ENCODE measurements around the gene AHRR. TPM values are rescaled to one million over a fixed set of nuclear protein-coding genes. Genes with fewer than 3 reads are reported as not detected.
"Not testable (repeated sequence)": the region's sequence is repeated elsewhere in the genome, so short reads cannot be mapped to it uniquely, and the experiment has no call there.

AHRR gene
- total RNA-seq, 4 donors from 2014 or later = 1.3 to 8.8 (median 1.5) TPM

DNA sequence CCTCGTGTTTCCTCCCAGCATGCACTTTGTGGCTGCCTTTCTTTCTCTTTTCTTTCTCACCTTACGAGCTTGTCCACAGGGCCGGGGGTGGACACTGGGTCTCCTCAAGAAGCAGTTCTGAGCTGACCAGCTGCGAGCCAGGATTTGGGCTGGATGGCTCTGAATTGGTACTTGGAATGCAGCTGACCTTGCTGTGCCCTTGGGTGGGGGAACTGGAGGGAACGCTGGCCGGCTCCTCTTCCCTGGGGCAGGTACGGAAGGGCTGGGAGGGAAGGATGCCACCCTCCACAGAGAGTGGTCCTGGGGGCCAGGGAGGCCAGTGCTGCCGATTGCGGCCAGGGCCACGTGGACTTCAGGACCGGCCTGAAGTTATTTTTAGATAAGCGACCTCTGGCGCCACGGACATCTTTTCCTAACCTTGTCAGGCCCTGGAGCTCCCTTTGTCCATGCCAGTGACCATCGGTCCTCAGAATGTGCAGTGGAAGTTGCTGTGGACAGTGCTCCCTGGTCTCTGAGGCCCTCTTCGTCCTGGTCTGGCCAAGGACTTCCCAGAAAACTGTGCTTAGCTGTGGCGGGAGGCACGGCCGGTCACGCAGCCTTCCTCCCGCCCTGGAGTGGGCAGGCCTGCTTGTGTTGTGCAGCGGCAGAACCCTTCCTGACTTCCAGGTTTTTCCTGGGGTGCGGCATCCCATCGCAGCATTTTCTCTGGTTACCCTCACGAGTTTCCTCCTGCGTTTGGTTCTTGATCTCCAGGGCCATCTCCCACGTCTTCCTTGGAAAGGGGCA, 13.5 kb upstream of the AHRR start:
- WGBS, 2 donors (ENCODE audit: low coverage in 1 of 2) = 91 to 95% methylated on average over 8 to 27 of the region's 27 CpGs
- Histone ChIP-seq H3K4me1 (peaks cover 0 to under 1% (median 0%) of the 10 kb centered on the region in 4 donors), H3K36me3 (peaks cover 0 to 7% (median 0%) of the 10 kb centered on the region in 4 donors), H3K9me3 (no peaks in the 10 kb centered on the region), H3K27me3 (no peaks in the 10 kb centered on the region), H3K27ac (no peak overlapping the region), H3K4me3 (no peak overlapping the region)
- in situ Hi-C loops (cut with MboI; ENCODE audit: low pct_ligation_motif_present in 1 of 4, low pct_unique_long_range_greater_than_20kb in 1 of 4, low sequenced_read_pairs in 3 of 4) (no loop called here), intact Hi-C loops (cut with DNase I; ENCODE audit: low total_unique reads) (no loop called here)
- TF ChIP-seq EP300 (IDR thresholded peaks at IDR 0.05; ENCODE audit: low read depth) = no peak
- TF ChIP-seq, protein P1, sequence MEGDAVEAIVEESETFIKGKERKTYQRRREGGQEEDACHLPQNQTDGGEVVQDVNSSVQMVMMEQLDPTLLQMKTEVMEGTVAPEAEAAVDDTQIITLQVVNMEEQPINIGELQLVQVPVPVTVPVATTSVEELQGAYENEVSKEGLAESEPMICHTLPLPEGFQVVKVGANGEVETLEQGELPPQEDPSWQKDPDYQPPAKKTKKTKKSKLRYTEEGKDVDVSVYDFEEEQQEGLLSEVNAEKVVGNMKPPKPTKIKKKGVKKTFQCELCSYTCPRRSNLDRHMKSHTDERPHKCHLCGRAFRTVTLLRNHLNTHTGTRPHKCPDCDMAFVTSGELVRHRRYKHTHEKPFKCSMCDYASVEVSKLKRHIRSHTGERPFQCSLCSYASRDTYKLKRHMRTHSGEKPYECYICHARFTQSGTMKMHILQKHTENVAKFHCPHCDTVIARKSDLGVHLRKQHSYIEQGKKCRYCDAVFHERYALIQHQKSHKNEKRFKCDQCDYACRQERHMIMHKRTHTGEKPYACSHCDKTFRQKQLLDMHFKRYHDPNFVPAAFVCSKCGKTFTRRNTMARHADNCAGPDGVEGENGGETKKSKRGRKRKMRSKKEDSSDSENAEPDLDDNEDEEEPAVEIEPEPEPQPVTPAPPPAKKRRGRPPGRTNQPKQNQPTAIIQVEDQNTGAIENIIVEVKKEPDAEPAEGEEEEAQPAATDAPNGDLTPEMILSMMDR (IDR thresholded peaks at IDR 0.05) = no peak
- TF ChIP-seq POLR2AphosphoS5 (IDR thresholded peaks at IDR 0.05) = no peak
- no peak for TF ChIP-seq POLR2A (IDR thresholded peaks at IDR 0.05)
- DNase-seq = no peak

- no peak for DNase-seq
- peaks cover 0 to 12% (median 0%) of the 10 kb centered on the region in 4 donors for H3K36me3 ChIP-seq
Observed at GRCh38 chr5:308672-309271, 12.7 kb upstream of the AHRR start.

DNA sequence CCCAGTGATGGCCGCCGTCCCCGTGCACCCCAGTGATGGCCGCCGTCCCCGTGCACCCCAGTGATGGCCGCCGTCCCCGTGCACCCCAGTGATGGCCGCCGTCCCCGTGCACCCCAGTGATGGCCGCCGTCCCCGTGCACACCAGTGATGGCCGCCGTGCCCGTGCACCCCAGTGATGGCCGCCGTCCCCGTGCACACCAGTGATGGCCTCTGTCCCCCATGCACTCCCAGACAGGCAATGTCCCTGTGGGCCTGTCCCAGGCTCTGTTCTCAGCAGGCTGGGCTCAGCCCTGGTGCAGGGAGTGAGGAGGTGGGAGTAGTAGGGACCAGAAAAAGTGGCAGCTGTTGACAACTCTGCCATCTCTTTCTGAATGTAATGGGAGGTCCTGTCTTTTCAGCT, 11.7 kb upstream of the AHRR start:
- H3K27ac ChIP-seq; DNase-seq; H3K4me1 ChIP-seq; H3K4me3 ChIP-seq; intact Hi-C loops (cut with DNase I; ENCODE audit: low total_unique reads); in situ Hi-C loops (cut with MboI; ENCODE audit: low pct_ligation_motif_present in 1 of 4, low pct_unique_long_range_greater_than_20kb in 1 of 4, low sequenced_read_pairs in 3 of 4); H3K9me3 ChIP-seq; H3K27me3 ChIP-seq: not testable (repeated sequence)
- H3K36me3 ChIP-seq = peaks cover 0 to 18% (median 3%) of the 10 kb centered on the region in 4 donors
- WGBS, 2 donors (ENCODE audit: low coverage in 1 of 2) = 98% methylated on average over 7 of the region's 21 CpGs; no CpG with 5 or more reads in 1 of the 2 donors

More at GRCh38 chr5:308672-309271, 12.7 kb upstream of the AHRR start:
- H3K4me1 ChIP-seq = no peaks in the 10 kb centered on the region
- no peaks in the 10 kb centered on the region for H3K9me3 ChIP-seq
- H3K27me3 ChIP-seq = no peaks in the 10 kb centered on the region
- H3K27ac ChIP-seq = no peak overlapping the region
- no peak overlapping the region for H3K4me3 ChIP-seq
- WGBS, 2 donors (ENCODE audit: low coverage in 1 of 2) = 80 to 84% methylated on average over 4 to 18 of the region's 18 CpGs
- intact Hi-C loops (cut with DNase I; ENCODE audit: low total_unique reads) (no loop called here), in situ Hi-C loops (cut with MboI; ENCODE audit: low pct_ligation_motif_present in 1 of 4, low pct_unique_long_range_greater_than_20kb in 1 of 4, low sequenced_read_pairs in 3 of 4) (no loop called here)
- TF ChIP-seq POLR2A (IDR thresholded peaks at IDR 0.05) (no peak), EP300 (IDR thresholded peaks at IDR 0.05; ENCODE audit: low read depth) (no peak)
- TF ChIP-seq, protein P1 (IDR thresholded peaks at IDR 0.05) = peak in 1 of 5 experiments; percentile 6

DNA sequence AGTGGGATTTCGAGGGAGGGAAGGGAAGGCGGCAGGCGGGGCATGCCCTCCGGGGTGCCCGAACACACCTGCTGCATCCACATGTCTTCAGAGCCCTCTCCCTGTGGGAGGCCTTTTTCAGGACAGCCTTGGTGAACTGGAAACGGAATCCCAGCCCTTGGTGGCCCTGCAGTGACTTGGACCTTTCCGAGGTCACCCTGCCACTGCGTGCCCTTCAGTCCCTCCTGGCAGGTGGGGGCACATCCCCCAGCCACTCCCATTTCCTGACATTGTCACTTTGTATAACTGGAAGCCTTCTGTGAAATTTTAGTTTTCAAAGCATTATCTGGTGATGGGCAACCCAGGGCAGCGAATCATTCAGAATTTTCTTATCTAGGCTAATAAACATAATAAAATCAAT, 11.0 kb upstream of the AHRR start:
- intact Hi-C loops (cut with DNase I; ENCODE audit: low total_unique reads) = no loop called here
- H3K27ac ChIP-seq = no peak overlapping the region

More for the DNA sequence above, 11.0 kb upstream of the AHRR start:
- H3K9me3 ChIP-seq = no peaks in the 10 kb centered on the region
- no peaks in the 10 kb centered on the region for H3K4me1 ChIP-seq
- DNase-seq = no peak
- TF ChIP-seq EP300 (IDR thresholded peaks at IDR 0.05; ENCODE audit: low read depth) (no peak), POLR2AphosphoS5 (IDR thresholded peaks at IDR 0.05) (no peak), POLR2A (IDR thresholded peaks at IDR 0.05) (no peak)
- TF ChIP-seq, protein P1 (IDR thresholded peaks at IDR 0.05) = no peak
- no peak overlapping the region for H3K4me3 ChIP-seq
- H3K27me3 ChIP-seq = no peaks in the 10 kb centered on the region
- WGBS, 2 donors (ENCODE audit: low coverage in 1 of 2) = 91% methylated on average over 7 of the region's 9 CpGs; no CpG with 5 or more reads in 1 of the 2 donors
- H3K36me3 ChIP-seq = peaks cover 0 to 18% (median 5%) of the 10 kb centered on the region in 4 donors
- in situ Hi-C loops (cut with MboI; ENCODE audit: low pct_ligation_motif_present in 1 of 4, low pct_unique_long_range_greater_than_20kb in 1 of 4, low sequenced_read_pairs in 3 of 4) = no loop called here

Measured in transverse colon (tissue), 4 donors.